ENCODE measurements around the gene SPP1. TPM values are rescaled to one million over a fixed set of nuclear protein-coding genes. Genes with fewer than 3 reads are reported as not detected.
"Not testable (repeated sequence)": the region's sequence is repeated elsewhere in the genome, so short reads cannot be mapped to it uniquely, and the experiment has no call there.

Gene SPP1
- total RNA-seq, 1 donor from 2014 or later: 253 TPM

DNA sequence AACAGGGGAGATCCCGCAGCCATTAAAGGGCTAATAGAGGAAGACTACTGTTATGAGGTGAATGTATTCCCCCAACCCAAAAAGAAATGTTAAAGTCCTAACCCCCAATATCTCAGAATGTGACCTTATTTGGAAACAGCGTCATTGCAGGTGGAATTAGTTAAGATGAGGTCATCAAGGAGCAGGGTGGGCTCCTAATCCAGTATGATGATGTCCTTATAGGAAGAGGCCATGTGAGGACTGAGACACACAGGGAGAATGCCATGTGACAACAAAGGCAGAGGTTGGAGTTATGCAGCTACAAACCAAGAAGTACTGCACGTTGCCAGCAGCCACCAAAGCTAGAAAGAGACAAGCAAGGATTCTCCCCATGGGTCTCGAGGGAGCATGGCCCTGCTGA lies 14.3 kb downstream of the SPP1 start:
- no peak for DNase-seq

DNA sequence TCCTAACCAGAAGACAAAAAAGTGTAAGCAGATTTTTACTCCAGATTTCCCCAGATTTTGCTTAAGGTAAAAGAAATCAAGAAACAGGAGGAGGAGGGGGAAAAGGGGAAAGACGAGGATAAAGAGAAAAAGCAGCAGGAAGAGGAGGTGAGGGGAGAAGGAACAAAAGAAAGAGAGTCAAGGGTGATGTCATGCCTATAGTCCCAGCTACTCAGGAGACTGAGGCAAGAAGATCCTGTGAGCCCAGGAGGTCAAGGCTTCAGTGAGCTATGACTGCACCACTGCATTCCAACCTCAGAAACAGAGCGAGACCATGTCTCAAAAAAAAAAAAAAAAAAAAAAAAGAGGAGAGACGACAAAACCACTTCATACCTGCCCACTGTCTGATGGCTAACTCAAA lies 19.9 kb downstream of the SPP1 start:
- no peak for DNase-seq

DNA sequence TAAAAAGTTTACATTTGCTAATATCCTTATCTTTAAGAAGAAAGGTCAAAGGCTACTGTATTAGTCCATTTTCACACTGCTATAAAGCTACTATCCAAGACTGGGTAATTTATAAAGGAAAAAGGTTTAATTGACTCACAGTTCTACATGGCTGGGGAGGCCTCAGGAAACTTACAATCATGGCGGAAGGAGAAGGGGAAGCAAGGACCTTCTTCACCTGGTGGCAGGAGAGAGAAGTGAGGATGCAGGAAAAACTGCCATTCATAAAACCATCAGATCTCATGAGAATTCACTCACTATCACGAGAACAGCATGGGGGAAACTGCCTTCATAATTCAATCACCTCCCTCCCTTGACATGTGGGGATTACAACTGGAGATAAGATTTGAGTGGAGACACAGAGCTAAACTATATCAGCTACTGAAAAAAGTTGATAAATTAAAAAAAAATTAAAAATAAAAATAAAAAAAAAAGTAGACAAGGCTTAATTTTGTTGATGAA lies 23.7 kb downstream of the SPP1 start:
- DNase-seq: not testable (repeated sequence)

DNA sequence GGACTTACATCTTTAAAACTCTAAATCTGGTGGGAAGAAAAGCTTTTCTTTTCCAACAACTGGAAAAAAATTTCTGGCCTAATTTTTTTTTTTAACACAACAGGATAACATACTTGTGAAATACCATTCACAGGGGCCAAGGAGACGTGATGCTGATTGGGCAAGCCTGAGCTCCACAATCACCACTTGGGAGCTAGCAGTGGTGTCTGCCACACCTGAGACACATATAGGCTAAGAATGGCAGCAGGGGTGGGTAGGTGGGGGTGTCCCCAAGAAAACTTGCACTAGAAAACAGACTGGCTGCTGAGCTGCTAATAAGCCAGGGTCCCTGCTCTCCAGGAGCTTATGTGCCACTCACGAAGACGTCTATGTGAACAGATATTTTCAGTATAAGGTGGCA lies 26.4 kb downstream of the SPP1 start:
- no peak for DNase-seq

DNA sequence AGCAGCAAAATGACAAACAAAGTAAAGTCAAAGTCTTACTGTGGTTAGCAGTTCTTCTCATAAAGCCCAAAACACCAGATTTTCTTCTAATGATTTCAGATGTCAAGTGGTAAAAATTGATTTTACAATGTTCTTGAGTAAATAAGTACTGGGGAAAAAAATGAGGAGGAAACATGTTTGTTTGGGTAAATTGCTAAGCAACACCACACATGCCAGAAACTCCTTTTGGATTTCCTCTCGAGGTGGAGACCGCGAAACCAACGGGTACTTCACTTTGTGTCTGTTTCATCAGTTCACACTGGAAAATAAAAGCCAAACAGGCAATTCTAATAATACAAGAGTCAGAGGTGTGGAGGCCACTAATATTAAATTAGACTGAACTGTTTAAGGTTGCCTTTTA lies 27.3 kb downstream of the SPP1 start:
- no peak for DNase-seq

DNA sequence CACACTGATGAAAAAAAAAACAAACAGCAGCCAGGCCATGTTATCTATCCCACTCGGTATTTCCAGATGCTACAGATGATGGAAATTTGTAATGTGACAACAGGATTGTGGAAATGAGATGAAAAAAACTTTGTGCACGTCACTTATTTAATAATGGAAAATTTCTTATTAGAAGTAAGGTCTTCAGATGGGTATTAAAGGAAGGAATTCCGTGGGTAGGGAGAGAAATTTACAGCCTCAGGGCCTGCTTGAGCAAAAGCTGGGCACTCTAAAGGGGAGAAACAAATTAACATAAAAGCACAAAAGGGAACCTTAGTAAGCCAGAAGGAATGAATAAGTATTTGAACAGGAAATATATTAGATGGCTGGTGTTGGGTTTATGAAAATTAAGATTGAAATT lies 27.7 kb downstream of the SPP1 start:
- no peak for DNase-seq

DNA sequence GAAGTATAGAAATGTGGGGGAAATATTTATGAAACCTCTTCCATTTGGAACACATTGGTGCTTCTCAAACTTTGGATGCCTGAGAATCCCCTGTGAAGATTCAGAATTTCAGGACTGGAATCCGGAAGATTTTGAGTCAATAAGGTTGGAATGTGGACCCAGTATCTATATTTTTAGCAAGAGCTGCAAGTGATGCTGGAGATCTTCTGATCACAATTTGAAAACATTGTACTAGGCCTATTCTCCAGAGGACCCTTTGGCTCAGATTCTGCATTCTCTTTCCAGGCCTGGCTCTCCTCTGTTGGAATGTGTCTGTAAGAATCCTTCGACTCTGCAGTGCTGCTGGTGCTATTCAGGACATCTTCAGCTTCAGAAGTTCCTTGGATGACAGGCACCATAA lies 29.6 kb downstream of the SPP1 start:
- peak; percentile 72 for DNase-seq

DNA sequence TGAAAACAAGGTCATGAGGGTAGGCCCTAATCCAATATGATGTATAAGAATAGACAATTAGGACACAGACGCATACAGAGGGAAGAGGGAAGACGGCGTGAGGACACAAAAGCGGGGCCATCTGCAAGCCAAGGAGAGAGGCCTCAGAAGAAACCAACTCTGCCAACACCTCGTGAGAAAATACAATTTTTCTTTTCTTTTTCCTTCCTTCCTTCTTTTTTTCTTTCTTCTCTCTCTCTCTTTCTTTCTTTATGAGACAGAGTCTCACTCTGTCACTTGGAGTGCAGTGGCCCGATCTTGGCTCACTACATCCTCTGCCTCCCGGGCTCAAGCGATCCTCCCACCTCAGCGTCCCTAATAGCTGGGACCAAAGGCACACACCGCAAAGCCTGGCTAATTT lies 30.4 kb downstream of the SPP1 start:
- DNase-seq: no peak

DNA sequence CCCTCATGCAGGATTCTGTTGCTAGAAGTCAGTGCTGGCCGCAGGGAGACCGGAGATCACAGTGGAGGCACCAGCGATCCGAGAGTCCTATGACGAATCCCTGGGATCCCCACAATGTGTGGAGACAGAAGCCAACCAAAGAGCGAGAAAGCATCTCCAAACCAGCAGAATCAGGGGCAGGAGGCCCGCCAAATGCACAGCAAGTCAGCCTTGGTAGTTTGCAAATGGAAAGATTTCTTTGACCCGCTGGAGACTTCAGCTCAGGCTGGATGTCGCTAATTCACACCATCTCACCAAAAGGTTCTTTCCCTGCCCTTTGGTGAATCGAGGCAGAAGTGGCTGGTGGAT lies 31.4 kb downstream of the SPP1 start:
- DNase-seq: no peak

DNA sequence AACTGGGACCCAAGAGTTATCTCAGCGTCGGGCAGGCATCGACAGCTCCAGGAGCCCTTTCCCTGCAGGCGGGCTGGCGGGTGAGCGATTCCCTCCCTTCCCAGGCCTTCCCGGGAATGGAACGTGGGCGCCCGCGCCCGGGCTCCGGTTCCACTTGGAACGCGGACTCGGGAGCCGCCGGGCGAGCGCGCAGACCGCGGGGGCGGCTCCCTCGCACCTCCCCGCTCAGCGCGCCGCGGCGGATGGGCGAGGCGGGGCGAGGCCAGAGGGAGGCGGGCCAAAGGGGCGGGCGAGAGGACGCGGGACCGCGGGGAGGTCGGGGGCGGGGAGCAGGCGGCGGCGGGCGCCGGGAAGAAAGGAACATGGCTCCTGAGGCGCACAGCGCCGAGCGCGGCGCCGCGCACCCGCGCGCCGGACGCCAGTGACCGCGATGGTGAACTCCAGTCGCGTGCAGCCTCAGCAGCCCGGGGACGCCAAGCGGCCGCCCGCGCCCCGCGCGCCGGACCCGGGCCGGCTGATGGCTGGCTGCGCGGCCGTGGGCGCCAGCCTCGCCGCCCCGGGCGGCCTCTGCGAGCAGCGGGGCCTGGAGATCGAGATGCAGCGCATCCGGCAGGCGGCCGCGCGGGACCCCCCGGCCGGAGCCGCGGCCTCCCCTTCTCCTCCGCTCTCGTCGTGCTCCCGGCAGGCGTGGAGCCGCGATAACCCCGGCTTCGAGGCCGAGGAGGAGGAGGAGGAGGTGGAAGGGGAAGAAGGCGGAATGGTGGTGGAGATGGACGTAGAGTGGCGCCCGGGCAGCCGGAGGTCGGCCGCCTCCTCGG lies 32.0 kb downstream of the SPP1 start, which contains the start of gene PKD2:
Gene PKD2, plus strand, starts transcription at position 332 of the 818 bp plus-strand sequence. Its CDS starts 99 bp downstream, at position 431.
- DNase-seq: peak; percentile 62

DNA sequence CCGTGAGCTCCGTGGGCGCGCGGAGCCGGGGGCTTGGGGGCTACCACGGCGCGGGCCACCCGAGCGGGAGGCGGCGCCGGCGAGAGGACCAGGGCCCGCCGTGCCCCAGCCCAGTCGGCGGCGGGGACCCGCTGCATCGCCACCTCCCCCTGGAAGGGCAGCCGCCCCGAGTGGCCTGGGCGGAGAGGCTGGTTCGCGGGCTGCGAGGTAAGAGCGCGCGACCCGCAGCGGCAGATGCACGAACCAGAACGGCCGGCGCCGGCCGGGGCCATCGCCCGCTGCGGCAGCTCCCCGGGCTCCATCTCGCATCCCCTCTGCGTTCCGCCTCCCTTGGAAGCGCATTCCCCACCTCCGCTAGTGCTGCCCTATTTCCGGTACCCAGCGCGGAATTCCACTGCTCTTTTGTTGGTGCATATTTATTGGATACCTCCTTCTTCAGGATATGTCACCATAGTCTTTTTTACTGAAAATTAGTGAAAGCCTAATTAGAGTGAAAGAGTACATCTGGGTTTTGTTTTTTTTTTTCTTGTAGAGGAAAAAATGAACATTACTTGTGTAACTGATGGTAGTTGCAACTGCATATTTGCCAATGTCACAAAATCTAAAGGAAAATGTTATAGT lies 32.7 kb downstream of the SPP1 start:
- DNase-seq: no peak

DNA sequence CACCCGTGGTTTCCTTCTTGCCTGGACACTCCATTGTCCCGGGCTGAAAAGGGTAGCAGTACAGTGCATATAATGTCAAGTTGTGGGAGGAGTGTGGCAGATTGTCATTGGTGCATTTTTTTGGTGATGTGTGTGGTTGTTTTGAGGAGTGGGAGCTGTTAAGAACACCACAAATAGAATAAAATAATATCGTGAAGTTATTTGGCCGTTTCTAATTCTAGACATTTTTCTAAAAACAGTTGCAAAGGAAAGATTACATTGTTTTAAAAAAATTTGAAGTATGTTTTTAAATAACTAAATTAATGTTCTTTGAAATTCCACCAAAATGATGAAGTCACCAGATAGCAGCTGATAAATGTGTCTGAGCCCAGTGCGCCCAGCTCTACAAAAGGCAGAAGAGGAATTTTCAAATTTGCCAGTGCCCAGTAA lies 33.2 kb downstream of the SPP1 start:
- no peak for DNase-seq

DNA sequence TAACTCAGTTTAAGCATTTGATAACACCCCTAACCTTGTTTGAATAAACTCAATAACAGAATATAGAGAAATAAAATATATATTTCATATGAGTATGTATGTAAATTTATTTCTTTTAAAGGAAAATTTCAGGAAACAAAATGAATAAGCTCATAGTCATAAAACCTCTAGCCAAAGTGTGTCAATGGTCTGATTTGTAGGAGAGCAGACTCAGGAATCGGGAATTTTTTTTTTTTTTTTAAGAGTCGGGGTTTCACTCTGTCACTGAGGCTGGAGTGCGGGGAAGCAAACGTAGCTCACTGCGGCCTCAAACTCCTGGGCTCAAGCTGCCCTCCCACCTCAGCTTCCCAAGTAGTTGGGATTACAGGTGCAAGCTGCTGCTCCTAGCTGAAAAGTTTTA lies 34.4 kb downstream of the SPP1 start:
- no peak for DNase-seq

DNA sequence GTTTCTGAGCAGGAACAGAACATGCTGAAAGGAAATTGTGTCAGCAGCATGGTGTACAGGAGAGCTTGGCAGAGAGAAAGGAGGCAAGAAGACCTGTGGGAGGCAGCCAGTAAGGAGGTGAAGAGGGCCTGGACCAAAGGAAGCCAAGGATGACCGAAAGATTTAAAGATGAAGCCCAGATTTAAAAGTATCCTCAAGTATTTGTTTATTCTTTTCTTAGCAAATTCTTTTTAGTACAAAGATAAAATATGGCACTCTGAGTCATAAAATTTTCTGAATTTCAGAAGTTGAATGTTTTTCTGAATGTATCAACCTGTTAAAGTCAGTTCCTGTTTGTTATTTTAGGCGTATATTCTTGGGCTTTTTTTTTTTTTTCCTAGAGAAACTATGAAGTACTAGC lies 35.5 kb downstream of the SPP1 start:
- DNase-seq: no peak

DNA sequence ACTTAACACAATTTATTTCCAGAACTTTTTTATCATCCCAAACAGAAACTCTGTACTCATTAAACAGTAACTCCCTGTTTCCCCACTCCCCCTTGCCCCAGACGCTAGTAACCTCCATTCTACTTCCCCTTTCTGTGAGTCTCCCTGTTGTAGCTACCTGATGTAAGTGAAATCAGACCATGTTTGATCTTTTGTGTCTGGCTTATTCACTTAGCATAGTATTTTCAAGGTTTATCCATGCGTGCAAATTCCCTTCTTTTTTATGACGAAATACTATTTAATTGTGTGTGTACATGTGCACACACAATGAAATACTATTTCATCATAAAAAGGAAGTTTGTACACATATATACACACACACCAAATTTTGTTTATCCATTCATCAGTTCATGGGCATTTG lies 37.1 kb downstream of the SPP1 start:
- no peak for DNase-seq

DNA sequence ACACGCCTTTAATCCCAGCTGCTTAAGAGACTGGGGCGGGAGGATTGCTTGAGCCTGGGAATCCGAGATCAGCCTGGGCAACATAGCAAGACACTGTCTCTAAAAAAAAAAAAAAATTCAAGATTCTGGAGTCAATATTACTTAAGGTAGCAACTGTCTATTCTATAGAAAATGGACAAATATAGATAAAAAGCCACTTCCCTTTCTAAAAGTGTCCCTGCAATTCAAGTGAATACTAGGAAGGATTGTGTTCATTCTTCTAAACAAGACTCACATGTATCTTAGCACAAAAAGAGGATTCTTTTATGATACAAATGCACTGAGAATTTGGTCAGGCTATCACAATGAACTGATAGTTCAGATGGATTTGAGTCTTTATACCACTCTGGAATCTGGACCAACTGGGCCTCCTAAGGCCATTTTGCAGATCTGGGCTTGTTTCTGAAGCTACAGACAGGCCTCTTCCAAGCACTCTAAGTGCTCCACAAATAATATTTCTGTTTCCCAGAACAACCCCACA lies 38.9 kb downstream of the SPP1 start:
- DNase-seq: no peak

DNA sequence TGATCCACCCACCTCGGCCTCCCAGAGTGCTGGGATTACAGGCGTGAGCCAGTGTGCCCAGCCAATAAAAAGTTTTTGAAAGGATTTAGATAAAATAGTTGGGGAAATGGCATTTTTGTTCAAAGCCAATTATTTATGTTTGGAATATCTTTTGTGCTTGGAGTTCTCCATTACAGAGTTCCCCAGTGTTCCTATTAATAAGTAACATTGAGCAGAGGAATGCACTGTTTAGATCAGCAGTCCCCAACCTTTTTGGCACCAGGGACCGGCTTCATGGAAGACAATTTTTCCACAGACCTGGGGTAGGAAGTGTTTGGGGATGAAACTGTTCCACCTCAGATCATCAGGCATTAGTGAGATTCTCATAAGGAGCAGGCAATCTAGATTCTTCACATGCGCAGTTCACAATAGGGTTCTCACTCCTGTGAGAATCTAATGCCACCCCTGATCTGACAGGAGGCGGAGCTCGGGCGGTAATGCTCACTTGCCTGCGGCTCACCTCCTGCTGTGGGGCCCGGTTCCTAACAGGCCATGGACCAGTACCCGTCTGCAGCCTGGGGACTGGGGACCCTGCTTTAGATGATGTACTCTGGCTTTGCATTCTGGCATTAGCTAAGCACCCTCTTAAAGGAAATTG lies 40.3 kb downstream of the SPP1 start:
- DNase-seq: no peak

DNA sequence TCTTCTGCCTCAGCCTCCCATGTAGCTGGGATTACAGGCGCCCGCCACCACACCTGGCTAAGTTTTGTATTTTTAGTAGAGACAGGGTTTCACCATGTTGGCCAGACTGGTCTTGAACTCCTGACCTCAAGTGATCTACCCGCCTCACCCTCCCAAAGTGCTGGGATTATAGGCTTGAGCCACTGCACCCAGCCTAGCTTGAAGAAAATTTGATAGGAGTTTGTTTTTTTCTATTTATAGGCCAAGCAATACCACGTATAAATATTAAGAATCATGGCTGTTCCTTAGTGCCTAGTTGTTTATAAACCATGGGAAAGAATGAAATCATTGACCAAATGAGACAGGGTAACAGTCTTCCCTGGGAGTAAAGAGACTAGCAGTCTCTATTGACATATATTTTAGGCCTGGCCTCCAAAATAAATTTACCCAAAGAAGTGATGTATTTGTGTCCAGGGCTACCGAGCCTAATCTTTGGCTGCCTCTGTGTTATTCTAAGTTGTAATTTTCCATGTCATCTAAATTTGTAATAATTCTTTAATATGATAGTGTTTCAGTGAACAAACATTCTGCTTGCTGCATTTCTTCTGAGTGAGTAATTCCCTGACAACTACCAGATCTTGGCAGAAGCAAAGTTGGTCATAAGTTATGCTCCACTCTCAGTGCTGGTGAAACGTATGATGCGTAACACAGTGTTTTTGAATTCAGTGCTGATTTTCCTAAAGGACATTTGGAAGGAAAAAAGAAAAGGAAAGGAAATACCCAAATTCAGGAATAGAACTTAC lies 42.2 kb downstream of the SPP1 start:
- peak; percentile 88 for DNase-seq

DNA sequence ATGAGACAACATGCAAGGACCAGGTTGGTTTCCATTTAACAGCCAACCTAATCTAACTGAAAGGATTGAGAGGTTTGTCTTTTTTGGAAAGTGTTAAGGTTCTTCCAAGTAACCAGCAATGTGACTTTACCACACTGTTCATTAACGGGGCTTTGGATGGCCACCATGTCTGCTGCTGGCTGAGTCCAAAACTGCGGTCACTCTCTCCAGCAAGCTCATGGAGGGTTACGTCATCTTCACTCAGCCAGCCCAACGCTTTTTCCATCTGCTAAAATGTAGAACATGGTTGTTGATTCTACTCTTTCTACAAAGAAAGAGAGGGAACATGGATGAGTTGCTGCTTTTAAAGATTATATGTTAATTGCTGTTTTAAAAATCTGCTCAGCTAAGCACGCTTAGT lies 43.0 kb downstream of the SPP1 start:
- DNase-seq: no peak

DNA sequence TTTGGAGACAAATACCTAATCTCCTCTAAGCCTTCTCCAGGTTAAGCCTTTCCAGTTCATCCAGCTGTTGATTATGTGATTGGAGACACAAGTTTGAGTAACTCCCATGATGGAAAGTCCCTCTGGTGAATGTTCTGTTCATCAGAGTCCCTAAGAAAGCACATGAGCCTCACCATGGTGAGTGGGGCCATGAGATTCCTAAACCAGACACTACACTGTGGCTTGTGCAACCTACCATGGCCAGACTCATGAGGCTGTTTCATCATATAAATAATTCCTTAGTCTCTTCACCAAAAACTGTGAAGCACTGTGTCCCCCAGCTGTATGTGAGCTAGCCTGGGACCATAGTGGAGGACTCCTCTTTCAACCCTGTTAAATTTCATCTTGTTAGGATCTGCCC lies 46.3 kb downstream of the SPP1 start:
- no peak for DNase-seq

DNA sequence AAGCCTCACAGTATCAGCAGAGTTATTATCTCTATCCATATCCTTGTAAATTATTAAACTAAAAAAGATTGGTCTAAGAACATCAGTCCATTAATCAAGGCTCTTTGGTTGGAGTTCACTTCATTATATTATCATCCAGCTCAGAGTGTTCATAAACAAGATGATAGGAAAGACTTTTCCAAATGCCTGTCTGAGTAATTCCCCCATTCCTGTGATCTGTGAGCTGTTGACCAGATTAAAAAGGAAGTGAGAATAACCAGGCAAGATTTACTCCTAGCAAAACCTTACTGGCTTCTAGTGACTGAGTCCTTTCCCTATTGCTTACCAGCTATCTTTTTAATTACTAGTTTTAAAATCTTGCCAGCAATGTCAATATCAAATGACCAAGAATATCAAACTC lies 46.8 kb downstream of the SPP1 start:
- no peak for DNase-seq

All from skin of body (tissue), 2 donors.